HepG2 (cell line): Measurements from ENCODE around the gene COQ6. TPM values are rescaled to one million over a fixed set of nuclear protein-coding genes. Genes with fewer than 3 reads are reported as not detected.
A peak's percentile ranks its signal among the peaks of the same experiment; 100 is the strongest.

ENCODE experiments used
- CC2D1A ChIP-seq: sonication (generic); formaldehyde crosslinking; IDR thresholded peaks from 2 replicates; pipeline ENCODE4 v1.8.1; 2023; ENCODE audit warnings: mild to moderate bottlenecking, missing genetic modification reagents
- MATR3 ChIP-seq: sonication (generic); formaldehyde crosslinking; IDR thresholded peaks from 2 replicates; pipeline ENCODE4 v1.4.0; 2020; ENCODE audit warnings: missing genetic modification reagents
- NONO ChIP-seq, 2 experiments: fragments of 450-650 bp in 1 of 2; sonication (generic) in 1 of 2; formaldehyde crosslinking in 1 of 2; IDR thresholded peaks in 1 of 2; conservative IDR thresholded peaks in 1 of 2; 2 replicates each; pipeline versions ENCODE4 v1.6.1 to v1.8.0; 2017 to 2022; ENCODE audit warnings: mild to moderate bottlenecking in 1 of 2, missing genetic modification reagents in 1 of 2, moderate library complexity in 1 of 2
- ZNF703 ChIP-seq: sonication (generic); formaldehyde crosslinking; IDR thresholded peaks from 2 replicates; pipeline ENCODE4 v1.5.1; 2020; ENCODE audit warnings: missing genetic modification reagents, mild to moderate bottlenecking, moderate library complexity, borderline replicate concordance
- ZSCAN29 ChIP-seq: sonication (generic); formaldehyde crosslinking; conservative IDR thresholded peaks from 2 replicates; pipeline ENCODE4 v1.4.0; 2020; ENCODE audit warnings: mild to moderate bottlenecking, missing genetic modification reagents
- polyA plus RNA-seq, 8 experiments: library from polyadenylated mRNA; depleted of rRNA in 3 of 8; stranded (reverse) in 7 of 8; unstranded in 1 of 8; fragments of >200 nt; fragmentation: Illumina TruSeq in 4 of 8; extraction: Trizol in 4 of 8; gene quantifications; 2 replicates each; pipeline versions ENCODE4 v1.2.1 to v1.2.3, GENCODE V29; 2011 to 2016; ENCODE audit warnings: low read depth in 4 of 8, missing spikeins in 1 of 8, mixed read lengths in 1 of 8; ENCODE audit not compliant: insufficient read depth in 1 of 8
- total RNA-seq, 5 experiments: library from RNA; depleted of rRNA; stranded (reverse); fragments of >200 nt; fragmentation: Illumina TruSeq; extraction: Trizol; gene quantifications; 2 replicates each; pipeline ENCODE4 v1.2.3, GENCODE V29; 2016; ENCODE audit warnings: low read depth in 1 of 5
- TF ChIP-seq, protein P1 (sequence below): fragments of 450-650 bp; IDR thresholded peaks from 2 replicates; pipeline ENCODE4 v1.6.1; 2017; ENCODE audit warnings: mild to moderate bottlenecking
- TF ChIP-seq, protein P2 (sequence below): sonication (generic); formaldehyde crosslinking; IDR thresholded peaks from 2 replicates; pipeline ENCODE4 v1.5.0; 2020; ENCODE audit warnings: missing genetic modification reagents
- TF ChIP-seq, protein P3 (sequence below): sonication (generic); formaldehyde crosslinking; IDR thresholded peaks from 2 replicates; pipeline ENCODE4 v1.8.1; 2023; ENCODE audit warnings: mild to moderate bottlenecking, moderate library complexity, missing genetic modification reagents
- TF ChIP-seq, protein P4 (sequence below): sonication (generic); formaldehyde crosslinking; IDR thresholded peaks from 2 replicates; pipeline ENCODE4 v1.4.0; 2020; ENCODE audit warnings: missing genetic modification reagents, borderline replicate concordance
- TF ChIP-seq, protein P5 (sequence below): IDR thresholded peaks from 2 replicates; pipeline ENCODE4 v1.4.0; 2020; ENCODE audit warnings: mild to moderate bottlenecking, missing genetic modification reagents
- TF ChIP-seq, protein P6 (sequence below): sonication (generic); formaldehyde crosslinking; IDR thresholded peaks from 2 replicates; pipeline ENCODE4 v1.4.0; 2020; ENCODE audit warnings: low read depth, missing genetic modification reagents

Gene COQ6
- total and polyA plus RNA-seq, 2 of the 13 experiments (the other 11 are each of a cell fraction or from before 2014, with no cell fraction given) = 18.9 to 34.7 TPM

DNA sequence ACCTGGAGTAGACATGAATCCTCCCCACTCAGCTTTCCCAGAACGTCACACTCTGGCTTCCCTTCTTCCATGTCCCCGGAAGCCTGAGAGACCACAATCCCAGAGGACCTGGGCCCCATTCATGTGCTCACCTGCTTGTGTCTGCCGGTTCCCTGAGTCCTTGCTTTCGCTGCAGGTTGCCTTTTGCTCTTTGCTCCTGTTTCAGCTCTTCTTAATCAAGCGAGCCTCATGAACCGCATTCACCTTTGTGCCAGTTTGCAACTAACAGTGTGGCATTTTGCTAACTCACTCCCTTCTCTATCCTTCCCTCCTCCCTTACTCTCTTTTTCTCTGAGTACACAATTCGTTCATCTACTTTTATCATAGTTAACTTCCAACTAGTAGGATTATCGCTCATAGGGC lies 45.9 kb downstream of the COQ6 start (continued):
- TF ChIP-seq, protein P1, sequence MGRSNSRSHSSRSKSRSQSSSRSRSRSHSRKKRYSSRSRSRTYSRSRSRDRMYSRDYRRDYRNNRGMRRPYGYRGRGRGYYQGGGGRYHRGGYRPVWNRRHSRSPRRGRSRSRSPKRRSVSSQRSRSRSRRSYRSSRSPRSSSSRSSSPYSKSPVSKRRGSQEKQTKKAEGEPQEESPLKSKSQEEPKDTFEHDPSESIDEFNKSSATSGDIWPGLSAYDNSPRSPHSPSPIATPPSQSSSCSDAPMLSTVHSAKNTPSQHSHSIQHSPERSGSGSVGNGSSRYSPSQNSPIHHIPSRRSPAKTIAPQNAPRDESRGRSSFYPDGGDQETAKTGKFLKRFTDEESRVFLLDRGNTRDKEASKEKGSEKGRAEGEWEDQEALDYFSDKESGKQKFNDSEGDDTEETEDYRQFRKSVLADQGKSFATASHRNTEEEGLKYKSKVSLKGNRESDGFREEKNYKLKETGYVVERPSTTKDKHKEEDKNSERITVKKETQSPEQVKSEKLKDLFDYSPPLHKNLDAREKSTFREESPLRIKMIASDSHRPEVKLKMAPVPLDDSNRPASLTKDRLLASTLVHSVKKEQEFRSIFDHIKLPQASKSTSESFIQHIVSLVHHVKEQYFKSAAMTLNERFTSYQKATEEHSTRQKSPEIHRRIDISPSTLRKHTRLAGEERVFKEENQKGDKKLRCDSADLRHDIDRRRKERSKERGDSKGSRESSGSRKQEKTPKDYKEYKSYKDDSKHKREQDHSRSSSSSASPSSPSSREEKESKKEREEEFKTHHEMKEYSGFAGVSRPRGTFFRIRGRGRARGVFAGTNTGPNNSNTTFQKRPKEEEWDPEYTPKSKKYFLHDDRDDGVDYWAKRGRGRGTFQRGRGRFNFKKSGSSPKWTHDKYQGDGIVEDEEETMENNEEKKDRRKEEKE = no peak
- TF ChIP-seq ZNF703 (CRISPR knock-in tag) (no peak), MATR3 (CRISPR knock-in tag) (no peak), ZSCAN29 (no peak), NONO (IDR thresholded peaks at IDR 0.05) (no peak), NONO (CRISPR knock-in tag; conservative IDR thresholded peaks at IDR 0.05) (no peak; the same call in 1 of the 2 replicates), CC2D1A (CRISPR knock-in tag) (no peak)
- TF ChIP-seq, protein P2, sequence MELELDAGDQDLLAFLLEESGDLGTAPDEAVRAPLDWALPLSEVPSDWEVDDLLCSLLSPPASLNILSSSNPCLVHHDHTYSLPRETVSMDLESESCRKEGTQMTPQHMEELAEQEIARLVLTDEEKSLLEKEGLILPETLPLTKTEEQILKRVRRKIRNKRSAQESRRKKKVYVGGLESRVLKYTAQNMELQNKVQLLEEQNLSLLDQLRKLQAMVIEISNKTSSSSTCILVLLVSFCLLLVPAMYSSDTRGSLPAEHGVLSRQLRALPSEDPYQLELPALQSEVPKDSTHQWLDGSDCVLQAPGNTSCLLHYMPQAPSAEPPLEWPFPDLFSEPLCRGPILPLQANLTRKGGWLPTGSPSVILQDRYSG (CRISPR knock-in tag) = no peak
- TF ChIP-seq, protein P3, sequence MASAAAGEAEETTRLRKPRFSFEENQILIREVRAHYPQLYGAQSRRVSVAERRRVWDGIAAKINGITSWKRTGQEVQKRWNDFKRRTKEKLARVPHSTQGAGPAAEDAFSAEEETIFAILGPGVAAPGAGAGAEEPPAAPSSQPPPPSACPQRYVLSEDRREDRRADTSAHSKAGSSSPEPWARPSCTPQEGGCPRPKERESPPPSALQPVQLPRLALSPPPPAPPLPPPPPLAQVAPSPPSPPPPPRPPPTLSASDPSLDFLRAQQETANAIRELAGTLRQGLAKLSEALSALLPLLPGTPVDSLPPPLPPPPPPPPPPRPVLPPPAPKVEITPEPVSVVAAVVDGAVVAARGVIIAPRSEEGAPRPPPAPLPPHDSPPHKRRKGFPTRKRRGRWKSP (CRISPR knock-in tag) = no peak
- TF ChIP-seq, protein P4, sequence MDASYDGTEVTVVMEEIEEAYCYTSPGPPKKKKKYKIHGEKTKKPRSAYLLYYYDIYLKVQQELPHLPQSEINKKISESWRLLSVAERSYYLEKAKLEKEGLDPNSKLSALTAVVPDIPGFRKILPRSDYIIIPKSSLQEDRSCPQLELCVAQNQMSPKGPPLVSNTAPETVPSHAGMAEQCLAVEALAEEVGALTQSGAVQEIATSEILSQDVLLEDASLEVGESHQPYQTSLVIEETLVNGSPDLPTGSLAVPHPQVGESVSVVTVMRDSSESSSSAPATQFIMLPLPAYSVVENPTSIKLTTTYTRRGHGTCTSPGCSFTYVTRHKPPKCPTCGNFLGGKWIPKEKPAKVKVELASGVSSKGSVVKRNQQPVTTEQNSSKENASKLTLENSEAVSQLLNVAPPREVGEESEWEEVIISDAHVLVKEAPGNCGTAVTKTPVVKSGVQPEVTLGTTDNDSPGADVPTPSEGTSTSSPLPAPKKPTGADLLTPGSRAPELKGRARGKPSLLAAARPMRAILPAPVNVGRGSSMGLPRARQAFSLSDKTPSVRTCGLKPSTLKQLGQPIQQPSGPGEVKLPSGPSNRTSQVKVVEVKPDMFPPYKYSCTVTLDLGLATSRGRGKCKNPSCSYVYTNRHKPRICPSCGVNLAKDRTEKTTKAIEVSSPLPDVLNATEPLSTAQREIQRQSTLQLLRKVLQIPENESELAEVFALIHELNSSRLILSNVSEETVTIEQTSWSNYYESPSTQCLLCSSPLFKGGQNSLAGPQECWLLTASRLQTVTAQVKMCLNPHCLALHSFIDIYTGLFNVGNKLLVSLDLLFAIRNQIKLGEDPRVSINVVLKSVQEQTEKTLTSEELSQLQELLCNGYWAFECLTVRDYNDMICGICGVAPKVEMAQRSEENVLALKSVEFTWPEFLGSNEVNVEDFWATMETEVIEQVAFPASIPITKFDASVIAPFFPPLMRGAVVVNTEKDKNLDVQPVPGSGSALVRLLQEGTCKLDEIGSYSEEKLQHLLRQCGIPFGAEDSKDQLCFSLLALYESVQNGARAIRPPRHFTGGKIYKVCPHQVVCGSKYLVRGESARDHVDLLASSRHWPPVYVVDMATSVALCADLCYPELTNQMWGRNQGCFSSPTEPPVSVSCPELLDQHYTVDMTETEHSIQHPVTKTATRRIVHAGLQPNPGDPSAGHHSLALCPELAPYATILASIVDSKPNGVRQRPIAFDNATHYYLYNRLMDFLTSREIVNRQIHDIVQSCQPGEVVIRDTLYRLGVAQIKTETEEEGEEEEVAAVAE (CRISPR knock-in tag) = no peak
- TF ChIP-seq, protein P5, sequence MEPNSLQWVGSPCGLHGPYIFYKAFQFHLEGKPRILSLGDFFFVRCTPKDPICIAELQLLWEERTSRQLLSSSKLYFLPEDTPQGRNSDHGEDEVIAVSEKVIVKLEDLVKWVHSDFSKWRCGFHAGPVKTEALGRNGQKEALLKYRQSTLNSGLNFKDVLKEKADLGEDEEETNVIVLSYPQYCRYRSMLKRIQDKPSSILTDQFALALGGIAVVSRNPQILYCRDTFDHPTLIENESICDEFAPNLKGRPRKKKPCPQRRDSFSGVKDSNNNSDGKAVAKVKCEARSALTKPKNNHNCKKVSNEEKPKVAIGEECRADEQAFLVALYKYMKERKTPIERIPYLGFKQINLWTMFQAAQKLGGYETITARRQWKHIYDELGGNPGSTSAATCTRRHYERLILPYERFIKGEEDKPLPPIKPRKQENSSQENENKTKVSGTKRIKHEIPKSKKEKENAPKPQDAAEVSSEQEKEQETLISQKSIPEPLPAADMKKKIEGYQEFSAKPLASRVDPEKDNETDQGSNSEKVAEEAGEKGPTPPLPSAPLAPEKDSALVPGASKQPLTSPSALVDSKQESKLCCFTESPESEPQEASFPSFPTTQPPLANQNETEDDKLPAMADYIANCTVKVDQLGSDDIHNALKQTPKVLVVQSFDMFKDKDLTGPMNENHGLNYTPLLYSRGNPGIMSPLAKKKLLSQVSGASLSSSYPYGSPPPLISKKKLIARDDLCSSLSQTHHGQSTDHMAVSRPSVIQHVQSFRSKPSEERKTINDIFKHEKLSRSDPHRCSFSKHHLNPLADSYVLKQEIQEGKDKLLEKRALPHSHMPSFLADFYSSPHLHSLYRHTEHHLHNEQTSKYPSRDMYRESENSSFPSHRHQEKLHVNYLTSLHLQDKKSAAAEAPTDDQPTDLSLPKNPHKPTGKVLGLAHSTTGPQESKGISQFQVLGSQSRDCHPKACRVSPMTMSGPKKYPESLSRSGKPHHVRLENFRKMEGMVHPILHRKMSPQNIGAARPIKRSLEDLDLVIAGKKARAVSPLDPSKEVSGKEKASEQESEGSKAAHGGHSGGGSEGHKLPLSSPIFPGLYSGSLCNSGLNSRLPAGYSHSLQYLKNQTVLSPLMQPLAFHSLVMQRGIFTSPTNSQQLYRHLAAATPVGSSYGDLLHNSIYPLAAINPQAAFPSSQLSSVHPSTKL = peak; percentile 58
- TF ChIP-seq, protein P6, sequence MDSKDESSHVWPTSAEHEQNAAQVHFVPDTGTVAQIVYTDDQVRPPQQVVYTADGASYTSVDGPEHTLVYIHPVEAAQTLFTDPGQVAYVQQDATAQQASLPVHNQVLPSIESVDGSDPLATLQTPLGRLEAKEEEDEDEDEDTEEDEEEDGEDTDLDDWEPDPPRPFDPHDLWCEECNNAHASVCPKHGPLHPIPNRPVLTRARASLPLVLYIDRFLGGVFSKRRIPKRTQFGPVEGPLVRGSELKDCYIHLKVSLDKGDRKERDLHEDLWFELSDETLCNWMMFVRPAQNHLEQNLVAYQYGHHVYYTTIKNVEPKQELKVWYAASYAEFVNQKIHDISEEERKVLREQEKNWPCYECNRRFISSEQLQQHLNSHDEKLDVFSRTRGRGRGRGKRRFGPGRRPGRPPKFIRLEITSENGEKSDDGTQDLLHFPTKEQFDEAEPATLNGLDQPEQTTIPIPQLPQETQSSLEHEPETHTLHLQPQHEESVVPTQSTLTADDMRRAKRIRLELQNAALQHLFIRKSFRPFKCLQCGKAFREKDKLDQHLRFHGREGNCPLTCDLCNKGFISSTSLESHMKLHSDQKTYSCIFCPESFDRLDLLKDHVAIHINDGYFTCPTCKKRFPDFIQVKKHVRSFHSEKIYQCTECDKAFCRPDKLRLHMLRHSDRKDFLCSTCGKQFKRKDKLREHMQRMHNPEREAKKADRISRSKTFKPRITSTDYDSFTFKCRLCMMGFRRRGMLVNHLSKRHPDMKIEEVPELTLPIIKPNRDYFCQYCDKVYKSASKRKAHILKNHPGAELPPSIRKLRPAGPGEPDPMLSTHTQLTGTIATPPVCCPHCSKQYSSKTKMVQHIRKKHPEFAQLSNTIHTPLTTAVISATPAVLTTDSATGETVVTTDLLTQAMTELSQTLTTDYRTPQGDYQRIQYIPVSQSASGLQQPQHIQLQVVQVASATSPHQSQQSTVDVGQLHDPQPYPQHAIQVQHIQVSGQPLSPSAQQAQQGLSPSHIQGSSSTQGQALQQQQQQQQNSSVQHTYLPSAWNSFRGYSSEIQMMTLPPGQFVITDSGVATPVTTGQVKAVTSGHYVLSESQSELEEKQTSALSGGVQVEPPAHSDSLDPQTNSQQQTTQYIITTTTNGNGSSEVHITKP (CRISPR knock-in tag) = no peak
